ENCODE data around the gene C19orf25.
"Not testable (repeated sequence)": the region's sequence is repeated elsewhere in the genome, so short reads cannot be mapped to it uniquely, and the experiment has no call there.

C19orf25 gene

GRCh38 chr19:1524287-1524971, 45.4 kb upstream of the C19orf25 start:
- TF ChIP-seq CTCF (IDR thresholded peaks at IDR 0.05; ENCODE audit: insufficient read depth, missing control alignments): no peak
- no peak for FAIRE-seq
- no peak for DNase-seq (ENCODE audit: insufficient read length, low spot score)

- FAIRE-seq (no peak), DNase-seq (ENCODE audit: insufficient read length, low spot score) (no peak)
- TF ChIP-seq CTCF (IDR thresholded peaks at IDR 0.05; ENCODE audit: insufficient read depth, missing control alignments): no peak
These were observed 44.6 kb upstream of the C19orf25 start, which contains the start of gene PLK5 for GRCh38 chr19:1523412-1524286. TSS of gene PLK5 (plus strand) at chr19:1524077. CDS start at chr19:1526997, 2,920 bp downstream.

- TF ChIP-seq CTCF (IDR thresholded peaks at IDR 0.05; ENCODE audit: insufficient read depth, missing control alignments): no peak
- DNase-seq (ENCODE audit: insufficient read length, low spot score) (no peak), FAIRE-seq (no peak)
These were observed 43.8 kb upstream of the C19orf25 start for GRCh38 chr19:1522838-1523237.

- TF ChIP-seq CTCF (IDR thresholded peaks at IDR 0.05; ENCODE audit: insufficient read depth, missing control alignments): no peak
- FAIRE-seq: no peak
- no peak for DNase-seq (ENCODE audit: insufficient read length, low spot score)
These were observed 43.0 kb upstream of the C19orf25 start for GRCh38 chr19:1522061-1522460.

- TF ChIP-seq CTCF (IDR thresholded peaks at IDR 0.05; ENCODE audit: insufficient read depth, missing control alignments): no peak
- FAIRE-seq (no peak), DNase-seq (ENCODE audit: insufficient read length, low spot score) (no peak)
These were observed 42.6 kb upstream of the C19orf25 start for GRCh38 chr19:1521636-1522035.

GRCh38 chr19:1520203-1520780, 41.3 kb upstream of the C19orf25 start:
- no peak for FAIRE-seq
- TF ChIP-seq CTCF (IDR thresholded peaks at IDR 0.05; ENCODE audit: insufficient read depth, missing control alignments): no peak
- no peak for DNase-seq (ENCODE audit: insufficient read length, low spot score)

GRCh38 chr19:1519802-1520201, 40.8 kb upstream of the C19orf25 start:
- not testable (repeated sequence) for FAIRE-seq; DNase-seq (ENCODE audit: insufficient read length, low spot score)
